BLaER1 (cell line): ENCODE results near the gene NPTN.
A peak's percentile ranks its signal among the peaks of the same experiment; 100 is the strongest.

ENCODE experiments used
- H3K27ac ChIP-seq: shearing (Covaris generic); formaldehyde crosslinking; 2 replicates; pipeline ENCODE4 v1.8.1; 2022
- H3K27me3 ChIP-seq: shearing (Covaris generic); formaldehyde crosslinking; 2 replicates; pipeline ENCODE4 v1.8.1; 2022
- H3K36me3 ChIP-seq: shearing (Covaris generic); formaldehyde crosslinking; 2 replicates; pipeline ENCODE4 v1.8.1; 2022
- H3K4me1 ChIP-seq: shearing (Covaris generic); formaldehyde crosslinking; 2 replicates; pipeline ENCODE4 v1.8.1; 2022
- H3K4me2 ChIP-seq: shearing (Covaris generic); formaldehyde crosslinking; 2 replicates; pipeline ENCODE4 v1.8.1; 2022
- H3K4me3 ChIP-seq: shearing (Covaris generic); formaldehyde crosslinking; 2 replicates; pipeline ENCODE4 v1.8.1; 2022
- H3K9ac ChIP-seq: shearing (Covaris generic); formaldehyde crosslinking; 2 replicates; pipeline ENCODE4 v1.8.1; 2022
- H3K9me3 ChIP-seq: shearing (Covaris generic); formaldehyde crosslinking; 2 replicates; pipeline ENCODE4 v1.8.1; 2022
- H4K20me1 ChIP-seq: shearing (Covaris generic); formaldehyde crosslinking; 2 replicates; pipeline ENCODE4 v1.8.1; 2022
- Cebpa-rat ChIP-seq: shearing (Covaris generic); IDR thresholded peaks from 2 replicates; pipeline ENCODE4 v1.8.1; 2022

Gene NPTN

GRCh38 chr15:73633991-73634495 lies 854 bp upstream of the NPTN start:
- H3K4me3 ChIP-seq: peak overlapping the region; percentile 91
- no peaks in the 10 kb centered on the region for H3K36me3 ChIP-seq
- TF ChIP-seq Cebpa-rat: no peak
- peak overlapping the region; percentile 86 for H3K27ac ChIP-seq
- peaks cover 37% of the 10 kb centered on the region for H4K20me1 ChIP-seq
- no peaks in the 10 kb centered on the region for H3K9me3 ChIP-seq
- H3K9ac ChIP-seq: peak overlapping the region; percentile 75
- H3K4me1 ChIP-seq: peaks cover 51% of the 10 kb centered on the region
- H3K4me2 ChIP-seq: peak overlapping the region; percentile 94
- no peaks in the 10 kb centered on the region for H3K27me3 ChIP-seq

GRCh38 chr15:73632670-73633058 lies 525 bp downstream of the NPTN start:
- Histone ChIP-seq H3K9ac (peak overlapping the region; percentile 96), H3K36me3 (no peaks in the 10 kb centered on the region), H3K4me2 (peak overlapping the region; percentile 96), H4K20me1 (peaks cover 51% of the 10 kb centered on the region), H3K4me3 (peak overlapping the region; percentile 91), H3K4me1 (peaks cover 52% of the 10 kb centered on the region), H3K27me3 (no peaks in the 10 kb centered on the region), H3K27ac (peak overlapping the region; percentile 88), H3K9me3 (no peaks in the 10 kb centered on the region)
- no peak for TF ChIP-seq Cebpa-rat

- Histone ChIP-seq H3K4me3 (peak overlapping the region; percentile 91), H3K36me3 (no peaks in the 10 kb centered on the region), H3K27me3 (no peaks in the 10 kb centered on the region), H3K4me2 (peak overlapping the region; percentile 96), H4K20me1 (peaks cover 57% of the 10 kb centered on the region), H3K27ac (peak overlapping the region; percentile 88), H3K4me1 (peaks cover 48% of the 10 kb centered on the region), H3K9ac (peak overlapping the region; percentile 96), H3K9me3 (no peaks in the 10 kb centered on the region)
- TF ChIP-seq Cebpa-rat: no peak
Measured at GRCh38 chr15:73631915-73632669, 1.1 kb downstream of the NPTN start.

GRCh38 chr15:73630921-73631362 lies 2.2 kb downstream of the NPTN start:
- Histone ChIP-seq H3K27ac (no peak overlapping the region), H3K36me3 (no peaks in the 10 kb centered on the region), H3K4me2 (peak overlapping the region; percentile 96), H3K9ac (no peak overlapping the region), H4K20me1 (peaks cover 68% of the 10 kb centered on the region), H3K4me3 (no peak overlapping the region), H3K4me1 (peaks cover 48% of the 10 kb centered on the region), H3K9me3 (no peaks in the 10 kb centered on the region), H3K27me3 (no peaks in the 10 kb centered on the region)
- no peak for TF ChIP-seq Cebpa-rat

DNA sequence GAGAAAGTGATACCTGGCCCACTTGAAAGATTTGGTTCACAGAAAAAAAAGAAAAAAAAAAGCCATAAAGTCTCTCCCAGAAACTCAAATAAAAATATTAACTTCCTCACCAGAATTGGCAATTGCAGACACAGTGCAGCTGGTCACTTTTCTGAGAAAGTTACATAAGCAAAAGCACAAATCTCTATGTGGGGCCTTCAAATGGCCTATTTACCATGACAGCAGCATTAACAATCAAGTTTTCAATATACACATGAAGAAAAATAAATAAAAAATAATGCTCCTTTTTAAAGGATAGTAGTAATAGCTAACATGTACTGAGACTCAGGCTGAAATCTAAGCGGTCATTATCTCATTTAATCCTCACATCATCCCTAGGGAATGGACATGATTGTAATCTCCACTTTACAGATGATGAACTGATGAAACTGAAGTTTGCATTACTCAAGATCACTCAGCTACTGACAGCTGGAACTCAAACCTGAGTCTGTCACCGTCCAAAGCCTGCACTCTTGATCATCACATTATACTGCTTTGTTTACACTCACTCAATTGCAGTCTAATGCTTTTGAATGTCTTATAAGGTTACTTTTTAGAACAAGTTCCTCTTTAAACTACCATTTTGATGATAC lies 3.3 kb downstream of the NPTN start:
- Histone ChIP-seq H3K4me2 (peak overlapping the region; percentile 96), H3K9me3 (no peaks in the 10 kb centered on the region), H4K20me1 (peaks cover 78% of the 10 kb centered on the region), H3K9ac (no peak overlapping the region), H3K27ac (no peak overlapping the region), H3K4me3 (no peak overlapping the region), H3K27me3 (no peaks in the 10 kb centered on the region), H3K4me1 (peaks cover 44% of the 10 kb centered on the region), H3K36me3 (no peaks in the 10 kb centered on the region)
- no peak for TF ChIP-seq Cebpa-rat

GRCh38 chr15:73628976-73629797 lies 4.0 kb downstream of the NPTN start:
- Histone ChIP-seq H3K4me3 (no peak overlapping the region), H3K27me3 (no peaks in the 10 kb centered on the region), H4K20me1 (peaks cover 86% of the 10 kb centered on the region), H3K36me3 (no peaks in the 10 kb centered on the region), H3K9ac (0 out of 2 replicates have a peak overlapping the region, but pooled peaks have one; percentile 1), H3K9me3 (no peaks in the 10 kb centered on the region), H3K4me2 (peak overlapping the region; percentile 96), H3K27ac (no peak overlapping the region), H3K4me1 (peaks cover 43% of the 10 kb centered on the region)
- TF ChIP-seq Cebpa-rat: no peak

DNA sequence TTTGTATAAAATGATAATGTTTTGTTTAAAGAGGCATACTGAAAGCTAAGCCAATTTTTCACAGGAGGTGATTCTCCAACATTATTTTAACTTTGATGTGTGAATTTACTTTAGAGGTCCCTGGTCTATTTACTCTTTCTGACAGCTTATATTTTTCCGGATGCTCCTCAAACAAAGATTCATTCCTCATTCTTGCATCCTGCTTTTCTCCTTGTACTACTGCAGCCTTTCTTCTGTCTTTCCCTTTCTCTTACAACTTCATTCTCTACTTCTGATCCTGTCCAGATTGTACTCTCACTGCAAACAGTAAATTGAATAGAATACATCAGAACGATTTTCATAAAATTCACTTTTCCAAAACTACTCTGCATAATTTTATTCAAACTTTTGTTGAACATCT lies 5.1 kb downstream of the NPTN start:
- Histone ChIP-seq H3K36me3 (no peaks in the 10 kb centered on the region), H3K4me3 (no peak overlapping the region), H3K9ac (no peak overlapping the region), H3K27ac (no peak overlapping the region), H3K4me2 (no peak overlapping the region), H3K9me3 (no peaks in the 10 kb centered on the region), H3K4me1 (peaks cover 35% of the 10 kb centered on the region), H3K27me3 (no peaks in the 10 kb centered on the region), H4K20me1 (peaks cover 97% of the 10 kb centered on the region)
- TF ChIP-seq Cebpa-rat: no peak

- Histone ChIP-seq H3K36me3 (no peaks in the 10 kb centered on the region), H3K9me3 (no peaks in the 10 kb centered on the region), H3K27me3 (no peaks in the 10 kb centered on the region), H4K20me1 (peaks cover 100% of the 10 kb centered on the region), H3K4me1 (peaks cover 24% of the 10 kb centered on the region), H3K27ac (no peak overlapping the region), H3K4me3 (no peak overlapping the region), H3K4me2 (no peak overlapping the region), H3K9ac (no peak overlapping the region)
- TF ChIP-seq Cebpa-rat: no peak
Measured at GRCh38 chr15:73626072-73626471, 7.1 kb downstream of the NPTN start.

GRCh38 chr15:73624530-73624929 lies 8.7 kb downstream of the NPTN start:
- H3K4me1 ChIP-seq: peaks cover 9% of the 10 kb centered on the region
- H4K20me1 ChIP-seq: peaks cover 100% of the 10 kb centered on the region
- H3K27ac ChIP-seq: no peak overlapping the region
- no peaks in the 10 kb centered on the region for H3K9me3 ChIP-seq
- TF ChIP-seq Cebpa-rat: no peak
- H3K4me2 ChIP-seq: no peak overlapping the region
- no peak overlapping the region for H3K9ac ChIP-seq
- H3K27me3 ChIP-seq: no peaks in the 10 kb centered on the region
- H3K36me3 ChIP-seq: no peaks in the 10 kb centered on the region
- H3K4me3 ChIP-seq: no peak overlapping the region
